ENCODE data around the gene AUTS2.

AUTS2 gene

DNA sequence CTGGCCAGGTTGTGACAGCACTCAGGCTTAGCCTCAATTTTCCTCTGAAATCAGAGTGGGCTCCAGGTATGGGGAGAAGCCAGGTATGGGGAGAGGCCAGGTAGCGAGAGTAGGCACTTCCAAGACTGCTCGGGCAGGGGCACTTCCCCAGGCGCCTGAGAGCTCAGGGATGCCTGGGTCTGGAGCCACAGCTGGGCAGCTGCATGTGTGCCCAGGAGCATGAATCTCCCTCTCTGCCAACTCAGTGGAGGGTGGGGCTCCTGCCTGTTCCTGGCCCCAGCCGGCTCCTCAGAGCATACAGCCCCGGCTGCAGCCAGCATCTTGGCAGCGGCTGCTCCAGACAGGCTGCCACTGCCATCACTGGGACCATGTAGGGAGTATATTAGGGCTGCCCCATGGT, 313.9 kb downstream of the AUTS2 start:
- no peak for DNase-seq

DNA sequence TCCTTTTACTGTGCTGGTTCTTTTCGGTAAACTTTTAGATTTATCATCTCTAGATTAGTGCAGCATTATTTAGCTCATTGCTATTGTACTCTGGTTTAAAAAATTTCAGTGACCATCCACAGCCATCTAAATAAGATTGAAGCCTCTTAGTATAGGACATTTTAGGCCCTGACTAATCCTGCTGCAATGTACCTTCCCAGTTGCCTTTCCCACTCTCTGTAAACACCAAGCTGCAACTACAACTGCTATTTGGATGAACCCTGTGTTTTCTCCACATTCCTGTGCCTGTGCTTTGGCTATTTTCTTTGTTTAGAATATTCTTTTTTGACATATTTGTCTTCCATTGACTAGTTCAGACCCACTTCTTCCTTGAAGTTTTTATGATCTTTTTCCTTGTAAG, 314.6 kb downstream of the AUTS2 start:
- no peak for DNase-seq

GRCh38 chr7:69919426-69920111, 321.3 kb downstream of the AUTS2 start:
- DNase-seq: no peak

- DNase-seq: no peak
These were observed 322.5 kb downstream of the AUTS2 start for GRCh38 chr7:69920797-69921196.

DNA sequence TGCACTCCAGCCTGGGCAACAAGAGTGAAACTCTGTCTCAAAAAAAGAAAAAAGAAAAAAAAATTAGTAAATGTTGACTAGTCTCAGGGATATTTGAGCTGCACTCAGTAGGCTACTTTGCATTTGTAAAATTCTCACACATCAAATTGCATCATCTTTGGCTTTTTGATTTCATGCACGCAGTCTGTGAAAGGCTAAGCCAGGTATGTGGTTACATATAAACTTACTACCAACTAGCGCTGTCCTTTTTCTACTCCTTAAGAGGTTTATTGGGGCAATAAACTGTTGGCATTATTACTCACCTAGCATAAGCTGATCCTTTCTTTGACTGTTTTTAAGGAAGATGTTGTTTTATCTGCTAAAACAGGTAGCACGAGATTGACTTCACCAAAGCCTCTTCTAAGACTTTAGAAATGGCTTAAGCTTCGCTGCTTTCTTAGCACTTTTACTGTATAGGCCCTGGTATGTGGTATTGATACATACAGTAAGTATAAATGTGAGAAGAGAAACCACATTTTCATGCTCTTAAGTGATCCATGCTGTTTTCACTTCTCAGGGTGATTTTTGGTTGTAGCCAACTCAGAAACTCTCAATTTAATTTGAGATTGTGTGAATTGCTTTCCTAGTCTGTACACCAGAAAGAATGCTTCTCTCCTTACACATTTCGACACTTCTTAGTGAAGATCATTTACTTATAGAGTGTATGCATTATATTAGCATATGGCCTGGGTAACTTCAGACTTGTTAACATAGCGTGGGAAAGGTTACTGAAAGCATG, 323.9 kb downstream of the AUTS2 start:
- DNase-seq: no peak

- no peak for DNase-seq
These were observed 329.2 kb downstream of the AUTS2 start for GRCh38 chr7:69927461-69927860.

GRCh38 chr7:69928621-69929020, 330.3 kb downstream of the AUTS2 start:
- no peak for DNase-seq

DNA sequence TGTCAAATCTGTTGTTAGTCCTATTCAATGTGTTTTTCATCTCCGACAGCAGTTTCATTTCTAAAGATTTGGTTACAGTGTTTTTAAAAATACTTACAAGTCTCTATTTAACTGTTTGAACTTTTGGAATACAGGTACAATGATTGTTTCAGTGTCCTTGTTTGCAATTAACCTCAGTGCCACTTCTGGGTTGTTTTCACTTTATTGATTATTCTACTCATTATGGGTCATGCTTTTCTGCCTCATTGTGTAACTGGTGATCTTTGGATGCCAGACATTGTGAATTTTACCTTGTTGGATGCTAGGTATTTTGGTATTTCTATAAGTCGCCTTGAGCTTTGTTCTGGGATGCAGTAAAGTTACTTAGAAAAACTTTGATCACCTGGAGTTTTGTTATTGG, 331.3 kb downstream of the AUTS2 start:
- no peak for DNase-seq

GRCh38 chr7:69932034-69932628, 333.9 kb downstream of the AUTS2 start:
- no peak for DNase-seq

DNA sequence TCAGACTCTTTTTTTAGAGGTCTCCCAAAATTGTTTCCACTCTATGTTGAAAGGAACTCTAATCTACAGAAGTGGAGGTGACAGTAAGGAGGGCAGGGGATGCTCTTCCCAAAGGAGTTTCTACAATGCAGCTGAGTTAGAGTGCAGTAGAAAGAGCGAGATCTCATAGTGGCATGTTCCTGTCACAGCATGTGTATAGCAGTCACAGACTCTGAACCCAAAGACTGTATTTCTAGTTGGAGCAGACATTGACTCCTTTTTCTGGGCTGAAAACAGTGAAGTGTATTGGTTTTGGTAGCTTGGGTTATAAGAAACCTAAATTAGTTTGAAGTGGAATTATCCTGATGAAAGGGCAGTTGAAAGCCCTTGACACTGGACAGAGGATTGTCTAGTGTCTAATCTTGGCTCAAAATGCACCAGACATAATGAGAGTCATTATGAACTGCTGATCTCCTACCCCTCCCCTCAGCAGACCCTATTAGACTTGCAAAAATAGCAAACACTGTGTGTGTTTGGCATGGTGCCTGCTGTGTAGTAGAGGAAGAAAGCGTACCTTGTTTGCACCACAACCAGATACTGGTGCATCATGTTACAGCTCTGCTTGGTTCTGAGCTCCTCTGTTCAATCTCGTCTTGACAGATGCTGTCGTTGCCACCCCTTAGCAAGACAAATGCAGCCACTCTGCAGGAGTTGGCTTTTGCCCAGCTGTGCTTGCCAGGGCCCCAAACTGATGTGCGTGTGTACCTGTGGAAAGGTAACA, 336.0 kb downstream of the AUTS2 start:
- DNase-seq: peak; percentile 46

- DNase-seq: no peak
These were observed 336.8 kb downstream of the AUTS2 start for GRCh38 chr7:69935107-69935506.

DNA sequence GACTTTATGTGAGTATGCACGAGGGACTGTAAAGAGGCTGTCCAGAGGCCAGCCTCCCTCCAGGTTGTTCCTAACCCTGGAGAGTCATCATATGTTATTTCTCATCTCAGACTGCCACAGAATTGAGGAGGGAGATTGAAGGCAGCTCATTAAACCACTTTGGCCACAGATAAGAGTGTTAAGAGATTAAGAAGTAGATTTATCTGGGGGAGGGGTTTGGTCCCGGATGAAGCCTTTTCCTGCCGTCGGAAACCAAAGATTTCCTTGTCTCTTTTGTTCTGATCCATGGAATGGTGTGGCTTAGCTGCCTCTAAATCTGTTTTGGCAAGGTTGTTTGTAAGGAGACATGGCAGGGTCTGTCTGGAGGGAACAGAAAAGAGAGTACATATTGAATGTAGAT, 338.8 kb downstream of the AUTS2 start:
- DNase-seq: no peak

- DNase-seq: no peak
These were observed 341.0 kb downstream of the AUTS2 start for GRCh38 chr7:69939317-69939716.

DNA sequence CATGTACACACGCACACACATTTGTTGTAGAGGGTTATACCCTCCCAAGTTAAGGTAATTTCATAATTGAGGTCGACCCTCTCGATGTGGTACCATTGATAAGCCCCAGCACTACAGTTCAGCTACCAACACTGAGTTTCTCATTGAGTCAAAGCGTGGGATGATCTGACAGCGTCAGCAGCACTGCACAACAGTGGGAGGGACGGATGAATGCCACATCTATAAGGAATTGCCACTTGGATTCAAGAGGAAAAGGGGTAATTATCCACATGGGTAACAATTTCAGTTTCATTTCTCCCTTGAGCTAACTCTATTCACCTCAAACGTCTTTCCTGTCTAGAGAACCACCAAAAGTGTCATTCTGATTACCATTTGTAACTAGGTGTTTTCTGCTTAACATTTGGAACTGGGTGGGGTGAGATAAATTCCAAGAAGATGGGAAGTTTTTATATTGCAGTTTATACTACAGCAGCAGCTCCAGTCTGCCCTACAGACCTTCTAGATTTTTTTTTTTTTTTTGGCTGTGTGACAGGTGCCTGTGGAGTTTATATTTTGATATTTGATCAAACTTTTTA, 342.9 kb downstream of the AUTS2 start:
- DNase-seq: no peak

DNA sequence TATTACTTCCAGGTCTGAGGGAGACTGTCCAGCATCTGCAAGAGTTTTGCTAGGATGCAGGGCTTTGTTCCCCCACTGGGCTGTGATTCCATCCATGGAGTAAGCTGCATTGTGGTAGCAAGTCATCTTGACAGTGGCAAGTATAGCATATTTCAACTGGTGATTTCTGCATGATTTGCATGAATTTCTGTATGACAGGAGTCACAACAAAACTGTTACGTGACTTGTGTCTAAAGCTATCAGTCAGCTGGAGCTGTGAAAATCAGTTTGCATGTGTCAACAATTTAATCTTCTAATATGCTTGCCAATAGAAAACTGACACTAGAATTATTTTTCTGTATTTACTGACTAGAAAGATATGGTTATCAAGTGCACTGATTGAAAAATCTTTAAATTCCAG, 344.3 kb downstream of the AUTS2 start:
- DNase-seq: no peak

- no peak for DNase-seq
These were observed 348.6 kb downstream of the AUTS2 start for GRCh38 chr7:69946901-69947300.

- no peak for DNase-seq
These were observed 349.7 kb downstream of the AUTS2 start for GRCh38 chr7:69947998-69948397.

DNA sequence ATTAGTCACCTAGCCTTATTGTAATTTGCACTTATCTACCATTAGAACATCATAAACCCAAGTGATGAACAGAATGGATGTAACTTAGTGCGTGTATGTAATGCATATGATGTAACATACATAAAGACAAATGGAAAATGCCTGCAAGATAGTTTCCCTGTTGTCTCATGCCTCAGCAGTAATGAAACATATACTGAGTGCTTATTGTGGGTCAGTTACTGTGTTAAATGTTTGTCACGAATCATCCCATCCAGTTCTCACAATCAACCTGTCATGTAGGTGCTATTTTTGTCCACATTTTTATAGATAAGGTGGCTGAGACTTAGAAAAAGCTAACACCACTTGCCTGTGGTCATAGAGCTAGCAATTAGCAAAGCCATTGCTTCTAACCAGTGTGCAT, 350.8 kb downstream of the AUTS2 start:
- DNase-seq: no peak

DNA sequence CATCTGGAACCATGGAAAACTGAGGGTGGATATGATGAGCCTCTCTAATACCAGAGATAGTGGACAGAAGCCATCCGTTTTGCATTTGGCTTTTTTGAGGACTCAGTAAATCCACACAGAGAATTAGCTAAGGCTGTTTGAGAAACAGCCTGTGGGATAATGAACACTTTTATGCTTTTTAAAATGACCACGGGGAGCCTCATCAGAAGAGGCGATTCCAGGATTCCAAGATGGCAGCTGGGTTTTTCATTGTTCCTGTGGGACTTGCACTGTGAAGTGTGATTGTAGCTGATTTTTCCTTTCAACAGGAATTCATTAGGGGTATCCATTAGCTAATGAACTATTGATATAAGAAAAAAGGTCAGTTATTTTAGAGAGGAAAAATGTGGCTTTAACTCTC, 353.2 kb downstream of the AUTS2 start:
- no peak for DNase-seq

DNA sequence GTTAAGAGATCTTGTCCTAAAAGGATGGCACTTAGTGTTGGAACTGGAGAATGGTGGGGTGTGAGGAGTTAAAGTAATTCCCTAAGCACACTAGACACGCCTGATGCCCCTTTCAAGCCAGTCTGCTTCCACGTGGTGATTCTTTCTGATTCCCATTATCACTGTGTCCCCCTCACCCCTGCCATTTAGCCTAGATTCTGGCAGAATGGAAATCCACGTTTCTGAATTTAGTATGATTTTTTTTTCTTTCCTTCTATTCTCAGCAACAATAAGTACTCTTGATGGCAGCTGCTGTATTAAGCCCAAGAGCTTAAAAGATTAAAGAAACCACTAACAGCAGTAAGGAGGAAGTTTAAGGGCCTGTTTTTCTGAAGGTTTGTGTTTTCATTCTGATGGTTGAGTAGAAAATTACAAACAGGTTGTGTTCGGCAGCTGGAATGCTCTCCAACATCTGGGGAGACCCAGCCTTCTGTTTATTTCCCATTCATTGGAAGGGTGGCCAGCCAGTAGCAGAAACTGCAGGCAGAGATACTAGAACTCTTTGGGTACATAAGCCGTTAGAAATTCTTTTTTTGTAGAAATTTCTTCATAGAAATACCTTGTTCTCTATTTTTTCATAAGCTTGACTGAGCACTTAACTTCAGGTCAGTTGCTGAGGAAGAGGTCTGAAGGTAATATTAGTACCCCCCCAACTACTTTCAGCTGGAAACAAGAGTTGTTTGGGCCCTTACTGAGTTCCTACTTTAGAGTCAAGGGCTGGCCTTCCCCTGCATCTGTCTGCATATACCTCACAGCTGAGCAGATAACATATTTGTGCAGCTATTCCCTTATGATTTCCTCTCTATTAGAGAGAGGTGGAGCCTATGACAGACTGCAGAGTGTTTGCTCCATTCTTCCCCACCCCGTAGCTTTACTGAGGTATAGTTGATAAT, 355.1 kb downstream of the AUTS2 start:
- DNase-seq: no peak

DNA sequence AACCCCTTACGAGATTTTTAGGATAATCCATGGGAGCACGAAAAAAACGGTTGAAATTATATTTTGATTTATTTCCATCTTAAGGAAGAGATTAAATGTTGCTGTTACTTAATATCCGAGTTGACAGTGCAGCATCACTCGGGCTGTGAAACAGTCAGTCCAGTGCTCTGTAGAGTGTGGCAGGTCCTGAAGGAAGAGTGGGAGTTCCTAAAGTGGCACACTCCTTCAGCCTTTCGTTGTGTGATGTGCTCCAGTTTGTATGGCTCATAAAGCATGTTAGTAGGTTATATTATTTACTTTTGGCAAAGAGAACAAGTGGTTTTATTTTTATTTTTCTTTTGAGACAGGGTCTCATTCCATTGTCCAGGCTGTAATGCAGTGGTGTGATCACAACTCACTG, 358.3 kb downstream of the AUTS2 start:
- DNase-seq: no peak

GRCh38 chr7:69957661-69958060, 359.4 kb downstream of the AUTS2 start:
- no peak for DNase-seq

Measured in left hindlimb (tissue), 1 donor.